Activated CD8-positive, alpha-beta memory T cell treated with anti-CD3 and anti-CD28 coated beads, Interleukin-2, amount 50 U/mL, for 1 hour (primary cell): Measurements from ENCODE around the gene FRG2C.
"Not testable (repeated sequence)": the region's sequence is repeated elsewhere in the genome, so short reads cannot be mapped to it uniquely, and the experiment has no call there.

Experiments
- DNase-seq: peaks from one replicate; pipeline ENCODE4 v3.0.0-alpha.2; 2020; ENCODE audit errors: extremely low read depth

Gene FRG2C

GRCh38 chr3:75669348-75670297 is 5.5 kb downstream of the FRG2C start:
- DNase-seq, result not testable (repeated sequence)

DNA sequence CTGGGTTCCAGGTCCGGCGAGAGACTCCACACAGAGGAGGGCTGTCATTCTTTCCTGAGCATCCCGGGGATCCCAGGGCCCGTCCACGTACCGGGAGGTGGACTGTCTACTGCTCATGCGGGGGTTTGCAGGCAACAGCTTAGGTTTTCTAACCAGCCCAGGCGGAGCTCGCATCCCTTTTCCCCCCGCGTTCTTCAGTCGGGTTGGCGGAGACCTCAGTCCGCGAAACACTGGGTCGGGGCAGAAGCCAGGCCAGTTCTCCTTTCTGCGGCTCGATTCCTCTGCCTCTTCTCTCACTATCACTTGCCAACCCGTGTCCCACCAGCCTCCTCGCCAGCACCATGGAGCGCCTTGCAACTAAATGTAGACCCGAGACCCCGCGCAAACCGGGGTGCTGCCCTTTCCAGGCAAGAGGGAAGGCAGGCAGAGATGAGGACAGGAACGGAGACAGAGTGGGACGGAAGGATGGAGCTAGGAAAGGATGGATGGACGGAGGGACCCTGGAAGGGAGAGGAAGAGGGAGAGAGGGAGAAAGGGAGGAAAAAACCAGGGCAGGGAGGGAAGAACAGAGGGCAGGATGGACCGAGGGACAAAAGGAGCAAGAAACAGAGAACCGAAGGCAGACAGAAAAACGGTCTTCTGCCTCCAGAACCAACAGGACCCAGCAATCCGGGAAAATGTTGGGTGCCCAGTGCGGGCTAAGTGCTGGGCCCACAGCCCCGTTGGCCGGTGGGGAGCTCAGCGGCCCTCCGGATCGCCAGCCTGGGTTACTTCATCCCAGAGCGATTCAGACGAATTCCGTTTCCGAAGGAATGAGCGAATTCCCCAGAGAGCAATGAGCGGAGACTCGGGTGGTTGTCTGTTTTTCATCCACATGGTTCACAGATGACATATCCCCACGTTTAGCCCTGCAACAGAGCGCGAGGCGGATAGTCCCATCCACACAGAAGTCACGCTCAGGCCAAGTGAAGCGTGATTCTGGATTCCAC is 6.5 kb downstream of the FRG2C start:
- not testable (repeated sequence) for DNase-seq

GRCh38 chr3:75671287-75672139 is 7.4 kb downstream of the FRG2C start:
- not testable (repeated sequence) for DNase-seq

GRCh38 chr3:75672140-75672775 is 8.1 kb downstream of the FRG2C start:
- DNase-seq, result not testable (repeated sequence)

- DNase-seq, result not testable (repeated sequence)
Observed at GRCh38 chr3:75683965-75684364, 19.8 kb downstream of the FRG2C start.

DNA sequence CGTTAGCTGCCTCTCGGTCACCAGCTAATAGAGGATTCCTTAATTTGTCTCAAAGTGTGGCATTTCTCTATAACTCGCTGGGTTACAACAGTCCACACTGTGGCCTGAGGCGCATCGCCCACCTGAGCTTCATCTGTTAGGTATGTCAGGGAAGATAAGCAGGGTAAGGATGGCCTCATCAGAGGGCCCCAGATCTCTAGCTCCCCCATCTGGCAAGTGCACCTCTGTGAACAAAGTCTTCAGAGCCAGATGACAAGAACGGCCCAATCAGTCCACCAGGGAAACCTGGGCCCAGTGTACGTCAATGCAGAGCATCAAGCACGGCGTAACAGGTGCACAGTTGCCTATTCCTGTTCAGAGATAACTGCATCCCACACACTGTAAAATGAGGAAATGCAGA is 23.2 kb downstream of the FRG2C start:
- no peak for DNase-seq

DNA sequence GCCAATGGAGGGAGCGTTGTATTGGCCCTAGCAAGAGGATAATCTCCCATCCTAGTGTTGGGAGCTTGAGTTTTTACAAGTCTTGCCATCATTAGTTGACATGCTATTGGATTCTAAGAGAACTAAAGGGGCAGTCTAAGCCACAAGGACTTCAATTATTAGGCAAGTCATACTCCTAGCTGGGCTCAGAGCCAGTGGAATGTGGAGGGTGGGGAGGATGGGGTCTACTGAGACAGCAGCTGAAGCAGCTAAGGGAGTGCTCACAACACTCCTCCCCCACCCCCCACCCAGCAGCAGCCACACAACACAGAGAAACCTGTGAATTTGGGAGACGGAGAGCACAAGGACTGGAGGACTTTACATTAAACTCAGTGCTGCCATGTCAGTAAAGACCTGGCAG is 27.9 kb downstream of the FRG2C start:
- DNase-seq, result no peak
